Islet precursor cell (in vitro differentiated cells): ENCODE results near the gene GDI1.

ENCODE experiments used
- DNase-seq: peaks from one replicate; pipeline ENCODE4 v3.0.0-alpha.2; 2018

GDI1 gene

DNA sequence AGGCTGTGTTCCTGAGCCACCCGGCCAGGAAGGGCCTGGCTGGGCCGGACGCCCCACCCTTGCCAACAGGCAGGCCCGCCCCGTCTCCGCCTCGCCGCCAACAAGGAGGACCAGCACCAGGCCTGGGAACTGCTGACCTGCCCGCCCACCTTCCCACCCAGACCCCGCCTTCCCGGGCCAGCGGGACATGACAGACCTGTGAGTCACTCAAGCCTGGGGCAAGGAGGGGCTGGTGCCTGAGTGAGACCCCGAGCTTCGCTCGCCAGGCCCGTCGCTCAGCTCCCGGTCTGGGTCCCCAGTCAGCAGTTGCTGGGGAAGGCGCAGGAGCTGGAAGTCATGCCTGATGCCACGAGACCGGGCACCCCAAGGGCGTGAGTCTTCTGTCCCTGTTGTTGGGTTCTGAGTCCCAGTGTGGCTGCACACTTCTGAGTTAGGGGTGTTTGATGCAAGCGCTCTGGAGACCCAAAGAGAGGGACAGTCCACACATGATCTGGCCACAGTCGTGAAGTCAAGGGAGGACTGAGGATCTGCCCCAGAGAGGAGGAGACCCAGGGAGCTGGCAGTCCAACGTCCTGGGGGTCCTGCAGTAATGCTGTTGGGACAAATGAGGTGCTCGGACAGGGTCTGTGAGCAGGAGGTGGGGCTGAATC lies 27.6 kb upstream of the GDI1 start, which contains the start of gene DNASE1L1:
TSS of gene DNASE1L1 (minus strand) at position 33 of the 650 bp plus-strand sequence. CDS start 3,686 bp downstream, outside the sequence.
- peak; percentile 99 for DNase-seq

DNA sequence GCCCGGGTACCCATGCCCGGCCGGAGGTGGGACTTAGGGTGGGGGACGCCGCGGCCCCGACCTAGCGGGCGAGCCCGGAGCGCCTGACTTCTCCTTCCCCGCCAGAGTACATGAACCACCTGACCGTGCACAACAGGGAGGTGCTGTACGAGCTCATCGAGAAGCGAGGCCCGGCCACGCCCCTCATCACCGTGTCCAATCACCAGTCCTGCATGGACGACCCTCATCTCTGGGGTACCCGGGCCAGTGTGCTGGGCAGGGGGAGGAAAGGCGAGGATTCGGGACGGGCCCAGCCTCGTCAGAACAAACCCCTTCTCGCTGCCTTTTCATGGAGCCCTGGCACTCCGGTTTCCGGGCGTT lies 25.0 kb upstream of the GDI1 start:
- peak; percentile 79 for DNase-seq

DNA sequence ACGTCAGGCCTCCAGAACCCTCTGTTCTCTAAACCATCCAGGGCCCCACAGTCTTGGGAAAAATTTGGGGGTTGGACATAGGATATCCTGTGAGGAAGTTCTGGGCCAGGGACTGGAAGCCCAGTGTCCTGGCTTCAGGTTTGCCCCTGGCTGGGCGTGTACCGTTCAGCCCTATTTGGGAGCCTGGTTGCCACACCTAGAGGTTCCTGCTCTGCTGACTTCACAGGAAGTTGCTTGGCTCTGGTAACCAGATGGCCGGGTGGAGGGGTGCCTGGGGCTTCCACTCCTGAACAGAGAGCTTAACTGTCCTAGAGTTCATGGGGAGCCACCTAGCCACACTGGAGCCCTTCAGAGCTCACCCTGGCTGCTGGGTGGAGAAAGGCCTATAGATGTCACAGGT lies 24.5 kb upstream of the GDI1 start:
- DNase-seq, result no peak

DNA sequence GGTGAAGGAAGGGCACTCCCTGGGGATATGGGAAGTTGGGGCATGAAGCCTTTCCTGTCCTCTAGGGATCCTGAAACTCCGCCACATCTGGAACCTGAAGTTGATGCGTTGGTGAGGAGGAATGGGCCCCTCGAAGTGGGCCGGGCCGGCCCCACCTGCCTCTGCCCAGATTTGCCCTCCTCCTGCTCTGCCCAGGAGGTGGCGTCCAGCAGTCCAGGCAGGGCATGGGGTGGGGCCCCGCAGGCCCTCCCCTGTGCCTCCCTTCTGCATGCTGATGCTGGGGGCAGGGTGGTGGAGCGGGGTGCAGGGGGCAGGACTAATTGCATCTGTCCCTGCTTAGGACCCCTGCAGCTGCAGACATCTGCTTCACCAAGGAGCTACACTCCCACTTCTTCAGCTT lies 23.8 kb upstream of the GDI1 start:
- no peak for DNase-seq

DNA sequence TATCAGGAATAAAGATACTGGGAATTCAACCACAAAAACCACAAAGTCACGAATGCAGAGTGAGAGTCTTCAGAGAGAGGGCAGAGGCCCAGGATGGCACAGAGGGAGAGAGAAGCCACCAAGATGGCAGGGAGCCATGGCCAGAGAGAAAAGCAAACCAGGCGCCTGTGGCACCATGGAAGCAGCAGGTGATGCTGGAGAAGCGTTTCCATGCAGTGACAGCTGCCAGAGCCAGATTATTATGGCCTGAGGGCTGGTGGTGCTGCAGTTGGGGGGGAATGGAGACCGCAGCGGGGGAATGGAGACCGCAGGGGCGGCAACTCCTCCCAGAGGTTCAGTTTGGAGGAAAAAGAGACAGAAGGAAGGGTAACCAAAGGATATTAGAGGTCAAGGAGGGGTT lies 19.8 kb upstream of the GDI1 start:
- no peak for DNase-seq

- DNase-seq, result no peak
Observed at GRCh38 chrX:154419189-154419588, 17.8 kb upstream of the GDI1 start.

GRCh38 chrX:154419688-154420401 lies 17.1 kb upstream of the GDI1 start:
- no peak for DNase-seq

- no peak for DNase-seq
Observed at GRCh38 chrX:154420402-154420756, 16.6 kb upstream of the GDI1 start.

GRCh38 chrX:154426916-154427770 lies 9.8 kb upstream of the GDI1 start:
- DNase-seq, result no peak

- DNase-seq, result peak; percentile 97
Observed at GRCh38 chrX:154428176-154429171, 8.5 kb upstream of the GDI1 start, which contains the start of gene ATP6AP1. Gene ATP6AP1 (plus strand): TSS chrX:154428677. CDS start chrX:154428693, 16 bp downstream.

GRCh38 chrX:154429711-154430110 lies 7.2 kb upstream of the GDI1 start:
- no peak for DNase-seq

GRCh38 chrX:154430479-154430878 lies 6.5 kb upstream of the GDI1 start:
- DNase-seq, result no peak

GRCh38 chrX:154430916-154431315 lies 6.0 kb upstream of the GDI1 start:
- DNase-seq, result no peak

DNA sequence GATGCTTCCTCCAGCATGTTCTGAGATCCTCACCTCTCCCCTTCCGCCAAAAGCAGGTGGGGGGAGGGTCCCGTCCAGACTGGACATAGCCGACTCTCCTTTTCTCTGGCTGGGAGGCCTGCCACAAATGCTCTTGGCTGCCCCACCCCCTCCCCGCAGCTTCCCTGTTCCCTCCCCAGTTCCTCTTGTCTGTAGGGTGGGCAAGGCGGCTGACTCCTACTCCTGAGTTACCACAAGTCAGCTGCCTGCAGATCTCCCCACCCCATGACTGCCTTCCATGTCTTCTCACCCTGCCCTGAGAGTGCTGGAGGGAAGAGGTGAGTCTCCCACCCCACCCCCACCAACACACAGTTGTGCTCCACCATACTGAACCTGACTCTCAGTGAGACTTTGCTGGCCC lies 5.6 kb upstream of the GDI1 start:
- no peak for DNase-seq

DNA sequence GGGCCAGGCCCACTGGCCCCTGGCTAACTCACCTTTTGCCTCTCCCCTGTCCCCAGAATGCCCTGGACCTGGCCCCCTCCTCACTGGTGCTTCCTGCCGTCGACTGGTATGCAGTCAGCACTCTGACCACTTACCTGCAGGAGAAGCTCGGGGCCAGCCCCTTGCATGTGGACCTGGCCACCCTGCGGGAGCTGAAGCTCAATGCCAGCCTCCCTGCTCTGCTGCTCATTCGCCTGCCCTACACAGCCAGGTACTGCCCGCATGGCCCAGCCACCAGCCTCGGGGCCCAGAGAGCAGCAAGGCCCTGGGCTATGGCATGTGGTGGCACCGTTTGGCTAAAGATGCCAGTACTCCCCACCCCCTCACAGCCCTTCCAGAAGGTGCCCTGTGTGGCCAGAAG lies 4.7 kb upstream of the GDI1 start:
- no peak for DNase-seq

- no peak for DNase-seq
Observed at GRCh38 chrX:154433605-154434004, 3.3 kb upstream of the GDI1 start.

DNA sequence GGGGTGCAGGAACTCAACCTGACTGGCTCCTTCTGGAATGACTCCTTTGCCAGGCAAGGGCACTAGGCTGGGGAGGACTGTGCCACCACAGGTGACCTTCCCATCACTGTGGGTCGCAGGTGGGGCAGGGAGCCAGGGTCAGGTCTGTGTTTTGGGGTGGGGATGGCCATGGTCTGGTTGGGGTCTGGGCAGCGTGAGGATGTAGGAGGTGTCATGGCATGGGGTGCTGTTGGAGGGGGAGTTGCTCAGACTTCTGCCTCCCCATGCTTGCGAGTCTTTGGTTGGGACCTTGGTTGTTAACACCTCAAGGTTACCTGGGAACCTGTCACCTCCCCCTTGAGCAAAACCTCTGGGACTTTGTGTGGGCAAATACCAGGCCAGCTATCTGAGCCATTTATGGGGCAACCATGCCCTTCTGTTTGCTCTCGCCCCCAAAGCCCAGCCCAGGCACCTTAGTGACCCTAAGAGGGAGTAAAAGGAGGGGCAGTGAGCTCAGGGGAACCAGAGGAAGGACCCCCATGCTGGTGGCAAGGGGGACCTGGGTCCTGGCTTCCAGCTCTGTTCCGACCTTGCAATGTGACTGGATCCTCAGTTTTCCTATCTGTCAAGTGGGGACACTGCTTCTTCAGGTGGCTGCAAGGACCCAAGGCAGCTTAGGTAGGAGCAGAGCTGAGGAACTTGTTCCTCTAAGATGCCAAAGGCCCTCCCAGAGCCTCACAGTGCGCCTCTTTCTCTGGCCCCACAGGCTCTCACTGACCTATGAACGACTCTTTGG lies 2.4 kb upstream of the GDI1 start:
- DNase-seq, result no peak

GRCh38 chrX:154435171-154435733 lies 1.7 kb upstream of the GDI1 start:
- DNase-seq, result no peak

DNA sequence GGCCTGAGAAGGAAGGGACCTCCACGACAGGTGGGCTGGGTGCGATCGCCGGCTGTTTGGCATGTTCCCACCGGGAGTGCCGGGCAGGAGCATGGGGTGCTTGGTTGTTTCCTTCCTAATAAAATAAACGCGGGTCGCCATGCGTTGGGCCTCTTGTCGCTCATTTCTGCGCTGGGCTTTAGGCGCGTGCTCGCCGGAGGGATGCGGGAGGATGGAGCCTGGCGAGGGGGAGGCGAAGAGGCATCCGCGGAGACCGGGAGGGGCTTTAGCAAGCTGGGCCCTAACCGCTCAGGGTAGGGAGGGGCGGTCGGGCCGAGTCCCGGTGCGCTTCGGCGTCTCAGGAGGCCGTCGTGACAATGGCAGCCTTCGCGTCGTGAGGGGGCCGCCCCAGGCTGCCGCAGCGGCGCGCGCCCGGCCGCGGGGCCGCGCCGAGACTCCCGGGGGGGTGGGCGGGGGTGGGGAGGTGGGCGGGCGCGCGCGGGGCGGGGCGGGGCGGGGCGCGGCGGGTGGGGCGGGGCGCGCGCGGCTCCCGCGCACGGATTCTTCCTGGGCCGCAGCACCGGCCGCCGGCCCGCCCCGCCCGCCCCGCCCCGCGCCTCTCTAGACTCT lies 476 bp upstream of the GDI1 start:
- peak; percentile 66 for DNase-seq

DNA sequence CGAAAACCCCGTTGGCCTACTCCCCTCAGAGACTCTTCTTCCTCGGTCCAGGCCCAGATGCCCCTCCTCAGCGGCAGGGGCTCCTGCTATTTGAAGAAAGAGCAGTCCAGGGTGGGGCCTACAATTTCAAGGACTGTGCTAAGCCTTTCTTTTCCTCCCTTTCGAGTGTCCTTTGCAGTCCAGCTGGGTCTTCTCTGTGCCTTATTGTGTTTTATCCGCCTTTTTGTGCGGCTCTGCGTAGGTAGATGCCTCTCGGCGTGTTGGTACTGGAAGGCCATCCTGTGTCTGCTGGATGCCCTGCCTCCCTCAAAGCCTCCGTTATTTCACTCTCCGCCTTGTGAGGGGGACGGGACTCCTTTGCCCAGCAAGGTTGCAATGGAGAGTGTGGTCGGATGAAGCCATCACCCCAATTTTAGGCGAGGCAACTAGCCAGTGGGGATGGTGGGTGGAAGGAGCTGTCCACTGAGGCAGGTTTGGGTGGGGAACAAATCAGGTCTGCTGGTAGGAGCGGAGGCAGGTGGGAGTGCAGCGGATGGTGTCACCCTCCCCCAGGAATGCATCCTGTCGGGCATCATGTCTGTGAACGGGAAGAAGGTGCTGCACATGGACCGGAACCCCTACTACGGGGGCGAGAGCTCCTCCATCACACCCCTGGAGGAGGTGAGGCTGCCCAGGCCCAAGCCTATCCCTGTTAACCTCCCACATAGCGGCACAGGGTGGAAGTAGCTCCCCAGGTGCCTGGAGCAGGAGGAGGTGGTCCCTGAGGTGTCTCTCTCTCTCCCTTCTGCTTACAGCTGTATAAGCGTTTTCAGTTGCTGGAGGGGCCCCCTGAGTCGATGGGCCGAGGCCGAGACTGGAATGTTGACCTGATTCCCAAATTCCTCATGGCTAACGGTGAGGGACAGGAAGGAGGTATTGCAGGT lies 1.3 kb downstream of the GDI1 start:
- no peak for DNase-seq
